ENCODE results near the gene PITHD1. TPM values are rescaled to one million over a fixed set of nuclear protein-coding genes. Genes with fewer than 3 reads are reported as not detected.
"Not testable (repeated sequence)": the region's sequence is repeated elsewhere in the genome, so short reads cannot be mapped to it uniquely, and the experiment has no call there.

The PITHD1 gene
- total RNA-seq: 36.2 to 36.5 TPM (median 36.4 TPM) in 3 replicates
- long read RNA-seq, transcript PITHD1-201 (6 exons, 1,603 nt): major isoform, 52 of 86 reads
- long read RNA-seq, partial matches to known transcripts: 1 of 86 reads
- long read RNA-seq, other reads (novel, unspliced or antisense): 33 of 86 reads

- Mint-ChIP-seq H3K9me3 (ENCODE audit: low read depth) (no peaks in the 10 kb centered on the region), H3K36me3 (ENCODE audit: low read depth) (peaks cover 3% of the 10 kb centered on the region), H3K4me1 (ENCODE audit: low read depth) (peaks cover 26% of the 10 kb centered on the region), H3K27ac (ENCODE audit: unreplicated experiment) (peak within 1 kb of the TSS; percentile 99), H3K4me3 (ENCODE audit: unreplicated experiment) (peak within 1 kb of the TSS; percentile 87), H3K27me3 (ENCODE audit: low read depth) (no peaks in the 10 kb centered on the region)
- DNase-seq (ENCODE audit: low spot score): no peak
- no peak for TF ChIP-seq CTCF (IDR thresholded peaks at IDR 0.05)
These were observed at the start of gene PITHD1 for GRCh38 chr1:23777979-23778814. Gene PITHD1, plus strand, starts transcription at chr1:23778418. Its CDS starts 98 bp downstream, at chr1:23778516.

- no peak overlapping the region for H3K27ac Mint-ChIP-seq (ENCODE audit: unreplicated experiment)
- no peak for DNase-seq (ENCODE audit: low spot score)
- H3K27me3 Mint-ChIP-seq (ENCODE audit: low read depth): no peaks in the 10 kb centered on the region
- no peaks in the 10 kb centered on the region for H3K9me3 Mint-ChIP-seq (ENCODE audit: low read depth)
- H3K4me3 Mint-ChIP-seq (ENCODE audit: unreplicated experiment): no peak overlapping the region
- peaks cover 6% of the 10 kb centered on the region for H3K4me1 Mint-ChIP-seq (ENCODE audit: low read depth)
- peaks cover 1% of the 10 kb centered on the region for H3K36me3 Mint-ChIP-seq (ENCODE audit: low read depth)
- no peak for TF ChIP-seq CTCF (IDR thresholded peaks at IDR 0.05)
These were observed 45.6 kb upstream of the PITHD1 start for GRCh38 chr1:23732363-23733224.

DNA sequence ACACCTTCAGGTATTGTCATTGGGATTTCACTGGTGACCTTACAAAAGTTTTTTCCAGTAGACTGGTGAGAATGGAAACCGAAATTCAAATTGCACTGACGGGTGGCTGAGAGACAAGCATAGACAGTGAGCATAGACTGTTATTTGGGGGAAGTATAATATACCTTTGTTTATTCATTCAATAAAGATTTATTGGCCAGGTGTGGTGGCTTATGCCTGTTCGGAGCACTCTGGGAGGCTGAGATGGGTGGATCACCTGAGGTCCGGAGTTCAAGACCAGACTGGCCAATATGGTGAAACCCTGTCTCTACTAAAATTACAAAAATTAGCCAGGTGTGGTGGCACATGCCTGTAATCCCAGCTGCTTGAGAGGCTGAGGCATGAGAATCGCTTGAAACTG lies 44.9 kb upstream of the PITHD1 start:
- H3K9me3 Mint-ChIP-seq (ENCODE audit: low read depth); H3K27me3 Mint-ChIP-seq (ENCODE audit: low read depth); H3K36me3 Mint-ChIP-seq (ENCODE audit: low read depth); H3K27ac Mint-ChIP-seq (ENCODE audit: unreplicated experiment); DNase-seq (ENCODE audit: low spot score); H3K4me1 Mint-ChIP-seq (ENCODE audit: low read depth); H3K4me3 Mint-ChIP-seq (ENCODE audit: unreplicated experiment): not testable (repeated sequence)

GRCh38 chr1:23736437-23737134 lies 41.6 kb upstream of the PITHD1 start:
- no peak for TF ChIP-seq CTCF (IDR thresholded peaks at IDR 0.05)
- H3K9me3 Mint-ChIP-seq (ENCODE audit: low read depth): no peaks in the 10 kb centered on the region
- peaks cover under 1% of the 10 kb centered on the region for H3K4me1 Mint-ChIP-seq (ENCODE audit: low read depth)
- H3K27me3 Mint-ChIP-seq (ENCODE audit: low read depth): no peaks in the 10 kb centered on the region
- H3K36me3 Mint-ChIP-seq (ENCODE audit: low read depth): peaks cover 1% of the 10 kb centered on the region
- peak overlapping the region; percentile 5 for H3K27ac Mint-ChIP-seq (ENCODE audit: unreplicated experiment)
- no peak overlapping the region for H3K4me3 Mint-ChIP-seq (ENCODE audit: unreplicated experiment)
- no peak for DNase-seq (ENCODE audit: low spot score)

DNA sequence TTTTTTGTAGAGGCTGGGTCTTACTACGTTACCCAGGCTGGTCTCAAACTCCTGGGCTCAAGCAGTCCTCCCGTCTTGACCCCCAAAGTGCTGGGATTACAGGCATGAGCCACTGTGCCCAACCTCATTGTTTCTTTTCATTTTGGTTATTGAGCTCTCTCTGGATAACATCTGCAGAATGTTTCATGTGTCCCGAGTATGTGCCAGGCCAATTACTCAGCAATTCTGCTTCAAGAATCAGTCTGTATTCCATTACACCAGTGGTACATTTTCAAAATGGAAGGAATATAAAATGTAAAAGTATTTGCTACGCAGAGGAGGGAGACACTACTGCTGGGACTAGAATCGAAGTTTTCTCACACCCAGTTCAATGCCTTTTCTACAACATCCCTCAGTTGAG lies 36.6 kb upstream of the PITHD1 start:
- Mint-ChIP-seq H3K27me3 (ENCODE audit: low read depth) (no peaks in the 10 kb centered on the region), H3K4me3 (ENCODE audit: unreplicated experiment) (no peak overlapping the region), H3K9me3 (ENCODE audit: low read depth) (no peaks in the 10 kb centered on the region), H3K4me1 (ENCODE audit: low read depth) (peaks cover 28% of the 10 kb centered on the region), H3K27ac (ENCODE audit: unreplicated experiment) (no peak overlapping the region), H3K36me3 (ENCODE audit: low read depth) (peaks cover 1% of the 10 kb centered on the region)
- no peak for TF ChIP-seq CTCF (IDR thresholded peaks at IDR 0.05)
- no peak for DNase-seq (ENCODE audit: low spot score)

All from chondrocyte (in vitro differentiated cells).